Ovary (tissue), 9 donors: Measurements from ENCODE around the gene HIPK2. TPM values are rescaled to one million over a fixed set of nuclear protein-coding genes. Genes with fewer than 3 reads are reported as not detected.

Experiments
- DNase-seq, 5 donors: peaks; one replicate each; pipeline ENCODE4 v3.0.0-alpha.2; 2019 to 2020
- H3K27ac ChIP-seq, 2 donors: fragments of 200-600 bp; one replicate each; pipeline versions ENCODE4 v1.5.1 to v1.8.0; 2019 to 2022
- H3K27me3 ChIP-seq: fragments of 200-600 bp; one replicate; pipeline ENCODE4 v1.8.0; 2022
- H3K36me3 ChIP-seq: fragments of 200-600 bp; sonication (generic); one replicate; pipeline ENCODE4 v1.5.1; 2019
- H3K4me1 ChIP-seq: one replicate; pipeline ENCODE4 v1.8.1; 2013; ENCODE audit warnings: mild to moderate bottlenecking, moderate library complexity; ENCODE audit not compliant: insufficient read depth
- H3K4me3 ChIP-seq: fragments of 200-600 bp; sonication (generic); one replicate; pipeline ENCODE4 v1.5.1; 2017
- H3K9me3 ChIP-seq, 2 donors: fragments of 200-600 bp in 1 of 2; sonication (generic) in 1 of 2; one replicate each; pipeline versions ENCODE4 v1.5.1 to v1.8.1; 2013 to 2019; ENCODE audit warnings: mild to moderate bottlenecking in 1 of 2, moderate library complexity in 1 of 2
- CTCF ChIP-seq, 3 donors: fragments of 450-650 bp in 2 of 3; fragments of 200-600 bp in 1 of 3; IDR thresholded peaks; one replicate each; pipeline versions ENCODE4 v1.5.1 to v1.8.0; 2016 to 2022; ENCODE audit warnings: antibody characterized with exemption in 3 of 3, mild to moderate bottlenecking in 1 of 3
- EP300 ChIP-seq: sonication (generic); formaldehyde crosslinking; IDR thresholded peaks from one replicate; pipeline ENCODE4 v1.6.1; 2017; ENCODE audit warnings: antibody characterized with exemption
- POLR2A ChIP-seq: fragments of 450-650 bp; IDR thresholded peaks from one replicate; pipeline ENCODE4 v1.6.1; 2017; ENCODE audit warnings: antibody characterized with exemption, mild to moderate bottlenecking, moderate library complexity
- WGBS, 3 donors: extraction: QIAGEN DNeasy Blood & Tissue Kit in 1 of 3; methylation state at CpG; one replicate each; pipeline versions ENCODE4 v1.1.5 to v1.1.7; 2013 to 2017; 5-methylcytosine and 5-hydroxymethylcytosine counted together
- intact Hi-C, 4 donors: fragments of 100-400 bp; cut with DNase I; formaldehyde crosslinking; loops; one replicate each; pipeline versions ENCODE4 v1.11.0 to v1.15.1; 2022 to 2023
- polyA plus RNA-seq, 2 donors: library from polyadenylated mRNA; stranded (reverse); fragments of 200-250 nt in 1 of 2; fragments of 350-450 nt in 1 of 2; fragmentation: Illumina TruSeq in 1 of 2; extraction: RNeasy Lipid Tissue Mini Kit (QIAGEN cat#74804) in 1 of 2; gene quantifications; one replicate each; pipeline ENCODE4 v1.2.3, GENCODE V29; 2013 to 2014
- total RNA-seq, 7 donors: library from RNA; depleted of rRNA in 2 of 7; stranded (reverse); fragments of >200 nt in 2 of 7; fragmentation: NEBNext Ultra II Directional in 3 of 7; extraction: Animal tissue kit (Norgen Biotek cat#: 25700) in 3 of 7; gene quantifications; one replicate each; pipeline versions ENCODE4 v1.1.0 to v1.2.4, GENCODE V29; 2016 to 2023
- donor health status: DM: no; HTN: no; CAD: no; lungs with moderate emphysema.
- donor health status: DM: no; HTN: no; CAD: no.
- donor health status: Bipolar disorder and iron deficiency.
- donor health status: DM: yes; HTN: yes; CAD: no.
- donor health status: DM: no; HTN: no; CAD: no.
- donor health status: DM: yes; HTN: yes; CAD: no.

Gene HIPK2
- total and polyA plus RNA-seq, 9 donors, result 7.3 to 38.4 (median 28.1) TPM

DNA sequence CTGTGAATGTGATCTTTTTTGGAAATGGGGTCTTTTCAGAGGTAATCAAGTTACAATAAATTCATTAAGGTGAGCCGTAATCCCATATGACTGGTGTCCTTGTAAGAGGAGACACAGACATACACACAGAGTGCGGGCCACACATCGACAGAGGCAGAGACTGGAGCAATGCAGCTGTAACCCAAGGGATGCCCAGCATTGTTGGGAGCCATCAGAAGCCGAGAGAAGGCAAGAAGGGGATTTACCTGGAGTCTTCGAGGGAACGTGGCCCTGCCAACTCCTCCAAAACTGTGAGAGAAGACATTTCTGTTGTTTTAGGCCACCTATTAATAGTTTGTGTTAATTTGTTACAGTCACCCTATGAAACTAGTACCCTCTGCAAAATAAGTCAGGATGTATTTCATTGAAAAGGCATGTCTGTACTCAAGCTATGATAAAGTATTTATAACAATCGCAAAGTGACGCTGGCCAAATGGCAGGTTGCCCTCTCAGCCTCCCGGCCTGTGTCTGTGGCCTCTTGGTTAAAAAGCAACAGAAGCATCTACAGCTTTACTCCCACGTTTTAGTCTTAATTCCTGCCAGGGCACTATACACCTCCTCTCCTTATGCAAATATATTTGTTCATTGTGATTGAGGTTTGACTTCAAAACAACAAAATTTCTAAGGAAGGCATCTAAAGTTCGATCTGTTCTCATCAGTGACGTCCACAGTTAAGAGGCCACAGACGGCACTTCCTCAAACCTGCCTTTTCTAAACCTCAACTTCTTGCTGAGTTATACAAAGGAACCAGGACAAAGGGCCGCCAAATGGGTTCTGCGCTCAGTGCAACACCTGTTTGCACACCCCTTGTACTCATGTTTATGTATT, 46.8 kb downstream of the HIPK2 start:
- Histone ChIP-seq H3K4me3 (no peak overlapping the region), H3K9me3 (no peaks in the 10 kb centered on the region), H3K27me3 (no peaks in the 10 kb centered on the region), H3K4me1 (peaks cover 13% of the 10 kb centered on the region), H3K36me3 (no peaks in the 10 kb centered on the region), H3K27ac (no peak overlapping the region)
- DNase-seq, result peak in 3 of 5 donors; percentile 24 to 73 (median 39)
- TF ChIP-seq POLR2A (no peak), CTCF (IDR thresholded peaks at IDR 0.05) (no peak), EP300 (no peak)
- intact Hi-C loops, result no loop called here
- 40 to 48% (median 46%) methylated on average over 15 of the region's 15 CpGs for WGBS, 3 donors

- TF ChIP-seq EP300 (no peak), POLR2A (no peak), CTCF (IDR thresholded peaks at IDR 0.05) (no peak)
- intact Hi-C loops, result no loop called here
- Histone ChIP-seq H3K4me3 (no peak overlapping the region), H3K36me3 (no peaks in the 10 kb centered on the region), H3K27me3 (no peaks in the 10 kb centered on the region), H3K27ac (no peak overlapping the region), H3K4me1 (peaks cover 7% of the 10 kb centered on the region), H3K9me3 (no peaks in the 10 kb centered on the region)
- 95 to 100% (median 100%) methylated on average over 1 of the region's 1 CpG for WGBS, 3 donors
- DNase-seq, result no peak
Measured at GRCh38 chr7:139728203-139728602, 49.6 kb downstream of the HIPK2 start.

DNA sequence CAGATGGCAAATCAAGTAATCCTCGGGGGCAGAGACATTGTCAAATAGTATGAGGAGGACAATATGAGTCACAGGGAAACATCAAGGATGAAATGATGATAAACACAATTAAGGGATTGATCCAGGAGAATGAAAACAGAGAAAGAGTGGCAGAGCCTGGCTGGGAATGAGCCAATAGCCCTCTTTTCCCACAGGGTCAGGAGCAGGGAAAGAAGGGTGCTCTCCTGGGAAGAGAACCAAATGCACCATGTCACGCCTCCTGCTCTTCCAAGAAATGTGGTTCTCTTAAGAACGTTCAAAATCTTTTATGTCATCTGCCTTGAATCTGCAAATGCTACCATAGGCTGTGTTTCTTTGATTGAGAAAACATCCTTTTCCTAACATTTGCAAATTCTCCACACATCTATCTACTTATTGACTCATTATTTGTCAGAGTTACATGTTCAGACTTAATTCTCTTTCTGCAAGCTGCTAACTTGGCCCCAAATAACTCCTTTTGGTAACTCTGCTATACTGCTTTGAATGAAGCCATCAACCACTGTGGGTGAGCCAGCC, 50.6 kb downstream of the HIPK2 start:
- H3K4me1 ChIP-seq, result peaks cover 7% of the 10 kb centered on the region
- no peak overlapping the region for H3K4me3 ChIP-seq
- no peaks in the 10 kb centered on the region for H3K27me3 ChIP-seq
- H3K36me3 ChIP-seq, result no peaks in the 10 kb centered on the region
- DNase-seq, result no peak
- H3K9me3 ChIP-seq, result no peaks in the 10 kb centered on the region
- H3K27ac ChIP-seq, result no peak overlapping the region
- intact Hi-C loops, result no loop called here
- TF ChIP-seq CTCF (IDR thresholded peaks at IDR 0.05) (no peak), POLR2A (no peak), EP300 (no peak)
- WGBS, 3 donors, result 74 to 83% (median 80%) methylated on average over 3 of the region's 3 CpGs

GRCh38 chr7:139726485-139726869, 51.3 kb downstream of the HIPK2 start:
- WGBS, 3 donors, result 88 to 94% (median 90%) methylated on average over 3 of the region's 3 CpGs
- Histone ChIP-seq H3K9me3 (no peaks in the 10 kb centered on the region), H3K4me3 (no peak overlapping the region), H3K27me3 (no peaks in the 10 kb centered on the region), H3K27ac (no peak overlapping the region), H3K4me1 (peaks cover 6% of the 10 kb centered on the region), H3K36me3 (no peaks in the 10 kb centered on the region)
- intact Hi-C loops, result no loop called here
- TF ChIP-seq POLR2A, result no peak
- no peak for TF ChIP-seq EP300
- TF ChIP-seq CTCF (IDR thresholded peaks at IDR 0.05), result no peak
- DNase-seq, result no peak
